H54 (cell line): ENCODE measurements around the gene PTGER1.
A peak's percentile ranks its signal among the peaks of the same experiment; 100 is the strongest.
"Not testable (repeated sequence)": the region's sequence is repeated elsewhere in the genome, so short reads cannot be mapped to it uniquely, and the experiment has no call there.

Experiments used
- DNase-seq: peaks from one replicate; pipeline ENCODE4 v3.0.0; 2011; ENCODE audit warnings: low spot score, mixed read lengths; ENCODE audit not compliant: insufficient read length
- FAIRE-seq: peaks from 3 replicates; lab custom pipeline; 2011; peaks lifted over from hg19 to GRCh38; lab: Jason Lieb, UNC
- POLR2A ChIP-seq: IDR thresholded peaks from 2 replicates; pipeline ENCODE4 v1.6.1; 2011; ENCODE audit warnings: low read depth, mild to moderate bottlenecking, low read length

PTGER1 gene

DNA sequence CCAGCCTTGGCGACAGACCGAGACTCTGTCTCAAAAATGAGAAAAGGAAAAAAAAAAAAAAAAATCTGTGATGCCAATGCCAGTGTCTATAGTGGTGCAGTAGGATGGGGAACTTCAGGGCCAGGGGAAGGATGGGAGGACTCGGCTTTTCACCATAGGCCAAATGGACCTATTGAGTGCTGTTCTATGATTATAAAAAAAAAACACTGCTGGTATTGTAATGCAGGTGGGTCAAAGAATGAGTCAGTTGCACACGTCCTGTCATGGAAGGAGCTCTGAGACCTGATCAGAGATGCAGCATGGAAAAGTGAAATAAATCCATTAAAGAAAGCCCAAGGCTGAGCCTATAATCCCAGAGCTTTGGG lies 36.1 kb upstream of the PTGER1 start:
- TF ChIP-seq POLR2A, result no peak
- FAIRE-seq, result no peak

DNA sequence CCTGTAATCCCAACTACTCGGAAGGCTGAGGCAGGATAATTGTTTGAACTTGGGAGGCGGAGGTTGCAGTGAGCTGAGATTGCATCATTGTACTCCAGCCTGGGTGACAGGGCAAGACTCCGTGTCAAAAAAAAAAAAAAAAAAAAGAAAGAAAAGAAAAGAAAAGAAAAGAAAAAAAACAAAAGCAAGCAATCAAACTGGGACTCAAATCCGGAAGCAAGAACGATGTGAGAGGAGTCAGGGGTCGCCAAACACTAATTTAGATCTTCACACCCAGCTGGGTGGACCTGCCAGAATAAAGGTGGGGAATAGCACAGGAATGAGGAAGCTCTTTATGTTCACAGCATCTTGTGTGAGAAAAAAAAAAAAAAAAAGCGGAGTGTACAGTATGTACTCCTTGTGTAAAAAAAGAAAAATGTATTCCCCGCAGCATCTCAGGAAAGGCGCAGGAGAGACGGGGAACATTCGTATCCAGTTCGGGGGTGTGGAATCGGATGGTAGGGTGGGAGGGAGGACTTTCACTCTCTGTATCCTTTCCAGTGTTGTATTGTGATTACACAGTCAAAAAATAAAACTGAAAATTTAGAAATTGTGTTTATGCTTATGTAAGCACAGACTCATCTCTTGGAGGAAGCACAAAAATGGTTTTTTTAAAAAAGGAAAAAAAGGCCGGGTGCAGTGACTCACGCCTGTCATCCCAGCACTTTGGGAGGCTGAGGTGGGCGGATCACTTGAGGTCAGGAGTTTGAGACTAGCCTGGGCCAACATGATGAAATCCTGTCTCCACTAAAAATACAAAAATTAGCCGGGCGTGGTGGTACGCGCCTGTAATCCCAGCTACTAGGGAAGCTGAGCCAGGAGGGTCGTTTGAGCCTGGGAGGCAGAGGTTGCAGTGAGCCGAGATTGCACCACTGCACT lies 35.4 kb upstream of the PTGER1 start:
- DNase-seq (no peak), FAIRE-seq (no peak)
- no peak for TF ChIP-seq POLR2A

More for the DNA sequence above, 36.1 kb upstream of the PTGER1 start:
- no peak for DNase-seq

DNA sequence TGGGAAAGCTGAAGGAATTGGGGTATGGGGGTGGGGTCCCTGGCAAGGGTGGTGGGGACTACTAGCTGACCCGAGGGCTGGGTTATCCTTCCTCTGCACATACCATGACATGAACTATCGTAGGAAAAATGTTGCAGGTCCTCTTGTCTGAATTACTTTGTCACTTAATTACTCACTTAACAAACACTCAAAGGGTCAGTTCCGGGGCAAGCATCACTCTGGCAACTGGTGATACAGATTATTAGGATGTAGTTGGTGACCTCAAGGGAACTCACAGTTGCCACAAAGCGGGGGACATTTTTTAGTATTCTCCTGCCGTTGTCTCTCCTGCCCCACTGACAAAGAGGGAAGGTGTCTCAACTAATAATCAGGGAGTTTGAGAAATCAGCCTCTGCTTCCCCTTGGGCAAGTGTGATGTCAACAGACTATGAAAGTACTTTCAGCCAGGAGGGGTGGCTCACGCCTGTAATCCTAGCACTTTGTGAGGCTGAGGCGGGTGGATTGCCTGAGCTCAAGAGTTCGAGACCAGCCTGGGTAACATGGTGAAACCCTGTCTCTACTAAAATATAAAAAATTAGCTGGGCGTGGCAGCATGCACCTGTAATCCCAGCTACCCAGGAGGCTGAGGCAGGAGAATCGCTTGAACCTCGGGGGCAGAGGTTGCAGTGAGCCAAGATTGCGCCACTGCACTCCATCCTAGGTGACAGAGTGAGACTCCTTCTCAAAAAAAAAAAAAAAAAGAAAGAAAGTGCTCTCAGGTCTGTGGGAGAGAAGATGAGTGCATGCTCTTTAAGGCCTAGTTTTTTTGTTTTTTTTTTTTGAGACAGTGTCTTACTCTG lies 32.8 kb upstream of the PTGER1 start:
- DNase-seq, result no peak
- no peak for FAIRE-seq
- TF ChIP-seq POLR2A, result no peak

DNA sequence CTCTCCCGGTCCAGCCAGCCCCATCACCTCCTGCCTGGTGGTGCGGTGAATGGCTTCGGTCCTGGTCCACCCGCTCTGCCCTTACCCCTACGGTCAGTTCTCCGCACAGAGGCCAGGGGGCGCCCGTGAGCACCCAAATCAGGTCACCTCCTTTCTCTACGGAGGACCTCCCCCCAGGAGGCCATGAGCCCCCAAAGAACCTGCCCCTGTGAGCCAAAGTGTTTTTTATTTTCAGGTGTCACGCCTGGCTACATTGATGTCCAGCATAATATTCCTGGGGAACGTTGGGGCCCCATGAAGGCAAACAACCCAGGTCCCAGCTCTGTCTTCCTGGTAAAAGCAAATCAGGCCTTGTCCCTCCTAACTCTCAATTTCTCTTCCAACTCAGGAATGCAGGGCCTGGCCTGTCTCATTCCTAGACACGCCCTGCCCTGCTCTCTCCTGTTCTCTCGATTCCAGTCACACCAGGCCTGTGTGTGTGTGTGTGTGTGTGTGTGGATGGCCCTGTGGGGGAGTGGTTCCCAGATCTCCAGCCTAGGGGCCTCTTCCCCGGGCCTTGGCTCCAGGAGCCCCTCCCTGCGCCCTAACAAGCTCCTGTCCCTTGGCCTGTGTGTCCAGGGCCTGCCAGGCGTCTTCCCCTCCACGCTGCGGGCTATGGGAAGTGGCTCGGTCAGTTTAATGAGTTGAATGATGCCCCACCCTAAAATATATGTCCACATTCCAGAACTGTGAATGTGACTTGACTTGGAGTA lies 30.5 kb upstream of the PTGER1 start:
- DNase-seq (peak; percentile 71), FAIRE-seq (peak; percentile 15)
- peak; percentile 24; the same call in 1 of the 2 replicates for TF ChIP-seq POLR2A

DNA sequence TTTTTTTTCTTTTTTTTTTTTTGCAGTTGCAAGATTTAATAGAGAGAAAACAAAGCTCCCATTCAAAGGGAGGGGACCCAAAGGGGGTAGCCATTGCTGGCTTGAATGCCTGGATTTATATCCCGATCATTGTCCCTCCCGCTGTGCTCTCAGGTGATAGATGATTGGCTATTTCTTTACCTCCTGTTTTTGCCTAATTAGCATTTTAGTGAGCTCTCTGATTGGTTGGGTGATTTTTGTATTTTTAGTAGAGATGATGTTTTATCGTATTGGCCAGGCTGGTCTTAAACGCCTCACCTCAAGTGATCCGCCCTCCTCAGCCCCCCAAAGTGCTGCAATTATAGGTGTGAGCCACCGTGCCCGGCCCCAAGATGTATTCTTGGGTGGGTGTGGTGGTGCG lies 29.4 kb upstream of the PTGER1 start:
- FAIRE-seq, DNase-seq: not testable (repeated sequence)

DNA sequence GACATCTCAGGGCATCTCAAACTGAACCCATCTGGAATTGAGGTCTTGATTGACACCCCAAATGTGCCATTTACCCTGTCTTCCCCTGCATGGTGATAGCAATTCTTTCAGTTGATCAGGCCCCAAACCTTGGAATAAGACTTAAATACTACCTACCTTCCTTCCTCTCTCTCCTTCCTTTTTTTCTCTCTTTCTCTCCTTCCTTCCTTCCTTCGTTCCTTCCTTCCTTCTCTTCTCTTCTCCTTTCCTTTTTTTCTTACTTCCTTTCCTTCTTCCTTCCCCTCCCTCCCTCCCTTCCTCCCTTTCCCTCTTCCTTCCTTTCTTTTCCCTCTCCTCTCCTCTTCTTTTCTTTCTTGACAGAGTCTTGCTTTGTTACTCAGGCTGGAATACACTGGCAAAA lies 28.1 kb upstream of the PTGER1 start:
- TF ChIP-seq POLR2A, result no peak
- FAIRE-seq, result no peak
- DNase-seq, result no peak

DNA sequence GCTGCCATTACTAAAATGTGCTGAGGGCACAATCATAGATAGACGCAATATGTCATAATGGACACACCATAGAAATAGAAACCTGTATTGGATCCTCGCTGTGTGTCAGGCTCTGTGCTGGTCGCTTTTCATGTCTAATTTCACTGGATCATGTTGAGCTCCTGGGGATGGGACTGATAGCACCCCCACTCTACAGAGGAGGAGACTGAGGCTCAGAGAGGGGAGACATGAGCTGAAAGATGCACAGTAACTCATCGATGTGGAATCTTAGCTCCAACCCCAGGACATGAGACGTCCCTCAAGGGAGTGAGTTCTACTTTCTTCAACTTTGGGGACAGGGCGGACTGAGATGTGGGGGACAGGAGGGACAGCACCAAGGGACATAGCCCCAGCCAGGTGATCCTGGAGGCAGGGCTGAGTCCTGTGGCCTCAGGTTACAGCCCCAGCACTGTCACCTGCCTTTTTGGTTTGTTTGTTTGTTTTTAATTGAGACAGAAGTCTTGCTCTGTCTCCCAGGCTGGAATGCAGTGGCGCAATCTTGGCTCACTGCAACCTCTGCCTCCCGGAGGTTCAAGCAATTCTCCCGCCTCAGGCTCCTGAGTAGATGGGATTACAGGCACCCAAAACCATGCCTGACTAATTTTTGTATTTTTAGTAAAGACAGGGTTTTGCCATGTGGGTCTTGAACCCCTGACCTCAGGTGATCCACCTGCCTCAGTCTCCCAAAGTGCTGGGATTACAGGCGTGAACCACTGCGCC lies 27.4 kb upstream of the PTGER1 start:
- no peak for TF ChIP-seq POLR2A
- FAIRE-seq (no peak), DNase-seq (no peak)

DNA sequence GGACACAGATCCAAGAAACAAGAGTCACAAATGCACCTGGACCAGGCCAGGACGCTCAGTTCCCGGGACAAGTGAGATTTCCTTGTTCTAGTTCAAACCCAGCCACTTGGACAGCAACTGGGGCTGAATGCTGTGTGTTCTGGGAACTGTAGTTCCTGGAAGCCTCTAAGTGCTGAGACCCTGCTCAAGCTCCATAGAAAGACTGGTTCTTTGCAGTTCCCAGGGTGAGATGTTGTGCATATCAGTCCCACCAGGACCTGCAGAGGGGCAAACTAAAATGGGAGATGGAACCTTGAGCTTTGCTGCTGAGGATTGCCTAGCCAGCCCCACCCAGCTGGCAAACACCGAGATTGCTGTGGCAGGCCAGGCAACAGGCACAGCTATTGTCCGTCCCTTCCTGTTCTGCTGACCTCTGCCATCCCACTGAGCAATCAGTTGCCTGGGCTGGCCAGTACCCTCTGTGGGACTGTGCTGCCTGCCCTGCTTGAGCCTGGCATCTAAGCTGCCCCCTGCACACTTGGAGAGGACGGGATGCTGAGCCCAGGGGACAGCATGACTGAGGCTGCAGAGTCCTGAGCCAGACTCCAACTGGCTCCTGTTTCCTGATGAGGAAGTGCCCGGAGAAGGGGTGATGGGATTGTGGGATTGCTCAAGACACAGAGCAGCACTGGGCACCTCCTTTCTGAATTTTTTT lies 22.2 kb upstream of the PTGER1 start:
- TF ChIP-seq POLR2A, result no peak
- FAIRE-seq (no peak), DNase-seq (no peak)

DNA sequence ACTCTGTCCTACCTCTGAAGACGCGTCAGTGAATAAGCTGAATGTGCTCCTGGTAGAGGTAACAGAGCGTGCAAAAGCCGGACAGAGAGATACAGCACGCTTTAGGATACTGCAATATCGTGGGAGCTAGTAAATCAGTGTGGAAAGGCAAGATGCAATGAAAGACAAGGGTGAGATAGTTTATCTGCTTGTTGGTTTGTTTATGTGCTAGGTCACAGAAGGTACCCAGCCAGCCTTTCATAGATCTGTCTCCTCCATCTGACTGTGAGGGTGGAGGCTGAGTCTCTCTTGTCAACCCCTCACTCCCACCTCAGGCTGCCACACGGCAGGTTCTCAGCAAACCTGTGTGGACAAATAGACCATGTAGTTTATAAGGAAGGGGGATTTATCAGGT lies 21.7 kb upstream of the PTGER1 start:
- FAIRE-seq (no peak), DNase-seq (no peak)
- no peak for TF ChIP-seq POLR2A

DNA sequence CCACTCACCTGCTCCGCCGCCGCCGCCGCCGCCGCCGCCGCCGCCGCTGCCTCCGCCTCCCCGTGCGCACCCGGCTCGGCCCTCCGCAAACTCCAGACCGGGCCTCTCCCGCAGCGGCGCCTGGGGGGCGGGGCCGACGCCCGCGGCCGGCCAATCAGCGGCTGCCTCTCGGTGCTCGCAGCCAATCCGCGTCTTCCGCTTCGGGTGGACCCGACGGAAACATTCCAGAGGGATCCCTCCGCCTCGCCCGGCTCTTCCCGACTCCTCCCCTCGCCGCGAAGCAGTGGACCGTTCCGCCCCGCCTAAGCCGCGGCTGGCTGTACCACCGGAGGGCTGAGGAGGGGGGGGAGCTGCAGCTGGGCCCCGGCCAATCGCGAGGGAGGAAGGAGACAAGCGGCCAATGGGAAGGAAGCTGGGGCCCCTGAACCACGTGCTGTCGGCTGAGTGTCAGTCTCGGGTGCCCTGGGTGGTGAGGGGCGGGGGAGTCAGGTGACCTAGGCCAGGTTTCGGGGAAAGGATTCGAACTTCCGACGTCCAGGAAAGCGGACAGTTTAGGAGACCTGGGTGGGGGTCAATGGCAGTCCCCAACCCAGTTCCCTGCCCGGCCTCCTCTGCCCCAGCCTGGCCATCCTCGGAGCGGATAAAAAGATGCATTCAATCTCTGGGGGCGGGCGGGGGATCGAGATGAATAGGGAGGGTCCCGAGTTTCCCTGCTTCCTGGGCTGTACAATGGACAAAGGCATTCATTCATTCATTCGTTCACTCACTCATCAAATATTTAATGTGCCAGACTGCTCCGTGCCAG lies 21.1 kb upstream of the PTGER1 start, which contains the start of gene GIPC1:
Gene GIPC1, minus strand, starts transcription at position 99 of the 805 bp plus-strand sequence. CDS start 13,151 bp downstream, outside the sequence.
- FAIRE-seq, result no peak
- DNase-seq, result peak; percentile 97
- TF ChIP-seq POLR2A, result peak; percentile 6; the same call in 1 of the 2 replicates

DNA sequence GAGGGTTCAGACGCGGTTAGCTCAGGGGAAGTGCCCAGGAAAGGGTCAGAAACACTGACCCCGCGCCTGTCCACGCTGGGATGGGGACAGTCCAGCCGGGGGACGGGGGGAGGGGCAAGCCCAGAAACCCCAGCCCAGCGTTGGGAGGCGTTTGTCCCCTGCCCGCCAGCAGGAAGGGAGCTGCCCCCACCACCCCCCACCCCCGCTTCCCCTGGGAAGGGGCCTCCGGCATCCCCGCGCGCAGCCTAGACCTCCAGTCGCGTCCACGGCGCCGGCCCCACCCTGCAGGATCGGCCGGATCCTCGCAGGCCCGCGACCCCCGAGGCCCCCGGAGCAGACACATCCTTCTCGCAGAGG lies 20.5 kb upstream of the PTGER1 start:
- FAIRE-seq, result no peak
- no peak for DNase-seq
- no peak for TF ChIP-seq POLR2A

DNA sequence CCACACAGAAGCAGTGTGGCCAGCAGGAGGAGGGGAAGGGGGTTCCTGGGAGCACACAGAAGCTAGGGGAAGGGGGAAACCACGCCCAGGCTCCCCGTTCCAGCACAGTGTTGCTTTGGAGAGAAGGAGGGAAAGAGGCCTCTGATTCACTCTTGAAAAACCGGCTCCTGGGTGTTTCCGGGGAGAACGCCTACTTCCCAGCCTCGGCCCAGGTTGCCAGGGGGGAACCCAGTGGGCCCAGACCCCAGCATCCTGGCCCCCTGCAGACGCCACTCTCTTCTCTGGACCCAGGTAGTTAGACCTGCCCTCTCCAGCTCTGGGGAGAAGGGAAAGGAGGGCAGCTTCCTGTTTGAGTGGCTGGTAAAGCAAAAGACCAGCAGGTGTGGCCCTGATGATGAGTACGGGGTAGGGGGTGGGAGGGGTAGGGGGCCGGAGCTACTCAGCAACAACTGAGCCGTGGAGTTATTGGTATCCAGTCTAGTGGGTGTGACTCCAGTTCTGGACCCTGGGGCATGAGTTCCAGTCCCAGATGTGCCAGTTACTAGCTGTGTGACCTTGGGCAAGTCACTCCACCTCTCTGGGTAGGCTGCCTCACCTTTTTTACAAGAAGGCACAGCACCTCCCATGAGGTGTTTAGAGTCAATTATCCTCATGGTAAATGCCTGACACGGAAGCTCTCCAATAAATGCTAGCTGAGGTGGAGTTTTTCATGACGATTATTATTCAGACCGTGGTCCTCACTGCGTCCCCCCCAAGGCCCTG lies 19.9 kb upstream of the PTGER1 start:
- no peak for TF ChIP-seq POLR2A
- FAIRE-seq (no peak), DNase-seq (no peak)
